C4-2B (cell line): ENCODE data around the gene UNC5CL.

Experiments
- ZFX ChIP-seq: fragments of 450-650 bp; IDR thresholded peaks from 2 replicates; pipeline ENCODE4 v1.6.1; 2017
- TF ChIP-seq, protein P1 (sequence below): fragments of 450-650 bp; conservative IDR thresholded peaks from 2 replicates; pipeline ENCODE4 v1.5.1; 2017; ENCODE audit warnings: mild to moderate bottlenecking

DNA sequence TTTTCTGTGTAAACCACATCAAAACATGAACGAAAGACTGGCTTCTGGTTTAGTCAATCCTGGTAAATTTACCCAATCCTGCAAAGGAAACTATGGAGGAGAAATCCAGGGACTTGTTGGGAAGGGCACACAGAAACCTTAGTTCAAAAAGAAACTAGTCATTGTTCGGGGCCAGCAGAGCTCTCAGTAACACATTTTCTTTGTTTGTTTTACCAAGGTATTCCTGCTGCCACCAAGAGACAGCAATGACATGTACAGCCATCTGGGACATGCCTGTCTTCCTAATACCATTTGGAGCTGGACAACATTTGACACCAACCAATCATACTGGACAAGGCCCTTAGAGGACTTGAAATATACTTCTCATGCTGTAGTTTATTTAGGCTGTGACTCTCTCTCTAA is 24.9 kb upstream of the UNC5CL start:
- TF ChIP-seq, protein P1, sequence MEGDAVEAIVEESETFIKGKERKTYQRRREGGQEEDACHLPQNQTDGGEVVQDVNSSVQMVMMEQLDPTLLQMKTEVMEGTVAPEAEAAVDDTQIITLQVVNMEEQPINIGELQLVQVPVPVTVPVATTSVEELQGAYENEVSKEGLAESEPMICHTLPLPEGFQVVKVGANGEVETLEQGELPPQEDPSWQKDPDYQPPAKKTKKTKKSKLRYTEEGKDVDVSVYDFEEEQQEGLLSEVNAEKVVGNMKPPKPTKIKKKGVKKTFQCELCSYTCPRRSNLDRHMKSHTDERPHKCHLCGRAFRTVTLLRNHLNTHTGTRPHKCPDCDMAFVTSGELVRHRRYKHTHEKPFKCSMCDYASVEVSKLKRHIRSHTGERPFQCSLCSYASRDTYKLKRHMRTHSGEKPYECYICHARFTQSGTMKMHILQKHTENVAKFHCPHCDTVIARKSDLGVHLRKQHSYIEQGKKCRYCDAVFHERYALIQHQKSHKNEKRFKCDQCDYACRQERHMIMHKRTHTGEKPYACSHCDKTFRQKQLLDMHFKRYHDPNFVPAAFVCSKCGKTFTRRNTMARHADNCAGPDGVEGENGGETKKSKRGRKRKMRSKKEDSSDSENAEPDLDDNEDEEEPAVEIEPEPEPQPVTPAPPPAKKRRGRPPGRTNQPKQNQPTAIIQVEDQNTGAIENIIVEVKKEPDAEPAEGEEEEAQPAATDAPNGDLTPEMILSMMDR: no peak
- TF ChIP-seq ZFX: no peak
